DND-41 (cell line): ENCODE measurements around the gene USP10.
A peak's percentile ranks its signal among the peaks of the same experiment; 100 is the strongest.

Experiments used
- ATAC-seq: fragments of 200-7000 bp; cut with Tn5 transposase; 3 replicates; pipeline ENCODE4 v1.9.1; 2021; ENCODE audit warnings: low read depth; ENCODE audit not compliant: insufficient read depth
- DNase-seq: peaks from one replicate; pipeline ENCODE4 v3.0.0-alpha.2; 2020
- H2AFZ ChIP-seq: 2 replicates; pipeline ENCODE4 v1.6.0; 2012; ENCODE audit warnings: low read depth, low read length
- H3K27ac ChIP-seq: 2 replicates; pipeline ENCODE4 v1.5.1; 2012; ENCODE audit warnings: low read length, inconsistent platforms
- H3K27me3 ChIP-seq: fragments of 200-600 bp; sonication (generic); 2 replicates; pipeline ENCODE4 v1.6.0; 2012; ENCODE audit warnings: low read length, mild to moderate bottlenecking, inconsistent platforms; ENCODE audit not compliant: insufficient read depth, poor library complexity
- H3K36me3 ChIP-seq: 2 replicates; pipeline ENCODE4 v1.5.1; 2012; ENCODE audit warnings: low read length, inconsistent platforms; ENCODE audit not compliant: insufficient read depth
- H3K4me1 ChIP-seq: 2 replicates; pipeline ENCODE4 v1.5.1; 2012; ENCODE audit warnings: mild to moderate bottlenecking, low read length; ENCODE audit not compliant: insufficient read depth
- H3K4me2 ChIP-seq: 2 replicates; pipeline ENCODE4 v1.6.0; 2012; ENCODE audit warnings: mild to moderate bottlenecking, moderate library complexity, low read length, inconsistent platforms; ENCODE audit not compliant: insufficient read depth
- H3K4me3 ChIP-seq, 2 experiments: fragments of 200-600 bp in 1 of 2; shearing (Covaris generic) in 1 of 2; 2 replicates each; pipeline ENCODE4 v1.5.1; 2012 to 2016; ENCODE audit warnings: inconsistent platforms in 2 of 2, low read length in 2 of 2, mild to moderate bottlenecking in 2 of 2, low read depth in 1 of 2, moderate library complexity in 1 of 2
- H3K79me2 ChIP-seq: 2 replicates; pipeline ENCODE4 v1.6.0; 2012; ENCODE audit warnings: low read length, inconsistent platforms; ENCODE audit not compliant: insufficient read depth
- H3K9ac ChIP-seq: 2 replicates; pipeline ENCODE4 v1.6.0; 2012; ENCODE audit warnings: low read depth, mild to moderate bottlenecking, inconsistent platforms, low read length, moderate library complexity
- H3K9me3 ChIP-seq: 2 replicates; pipeline ENCODE4 v1.5.1; 2012; ENCODE audit warnings: low read length, moderate library complexity, mild to moderate bottlenecking, inconsistent platforms; ENCODE audit not compliant: insufficient read depth, severe bottlenecking
- H4K20me1 ChIP-seq: 2 replicates; pipeline ENCODE4 v1.6.0; 2012; ENCODE audit warnings: low read length; ENCODE audit not compliant: insufficient read depth
- CTCF ChIP-seq: IDR thresholded peaks from 2 replicates; pipeline ENCODE4 v1.5.1; 2012; ENCODE audit warnings: borderline replicate concordance, low read length, moderate library complexity, mild to moderate bottlenecking; ENCODE audit not compliant: poor library complexity, severe bottlenecking; ENCODE audit errors: extremely low read depth
- EZH2 ChIP-seq: IDR thresholded peaks from 3 replicates; pipeline ENCODE4 v1.6.1; 2012; ENCODE audit warnings: borderline replicate concordance, low read depth, mild to moderate bottlenecking, moderate library complexity, low read length, inconsistent platforms; ENCODE audit not compliant: severe bottlenecking

Gene USP10

DNA sequence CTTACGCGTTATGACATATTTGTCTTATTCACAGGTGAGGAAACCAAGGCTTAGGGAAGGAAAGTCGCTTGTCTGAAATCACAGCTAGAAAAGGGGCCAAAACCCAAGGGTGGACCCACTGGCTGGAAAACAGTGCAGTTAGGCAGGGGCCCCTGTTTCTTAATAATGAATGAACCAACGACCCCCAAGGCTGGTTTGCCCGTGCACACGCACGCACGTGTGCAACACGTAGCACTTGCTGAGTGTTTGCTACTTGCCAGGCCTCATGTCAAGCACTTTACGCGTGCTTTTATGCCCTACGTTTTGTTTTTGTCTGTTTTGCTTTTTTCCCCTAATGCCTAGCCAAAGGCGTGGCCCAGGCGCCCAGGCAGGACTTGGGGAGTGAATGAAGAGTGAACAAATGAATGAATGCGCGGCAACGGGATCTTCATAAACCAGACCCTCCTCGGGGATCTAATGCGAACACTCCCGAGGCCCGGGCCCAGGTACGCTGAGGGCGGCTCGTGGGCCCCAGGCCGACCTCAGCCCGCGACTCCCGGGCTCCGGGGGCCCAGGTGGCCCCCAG is 571 bp upstream of the USP10 start:
- DNase-seq (no peak), ATAC-seq (no peak; the same call in 2 of the 3 replicates)
- Histone ChIP-seq H3K4me2 (peak overlapping the region; percentile 74), H3K27ac (peak overlapping the region; percentile 17; the same call in 1 of the 2 replicates), H3K4me1 (peaks cover 37% of the 10 kb centered on the region), H3K36me3 (no peaks in the 10 kb centered on the region; the same call in 1 of the 2 replicates), H3K9ac (peak overlapping the region; percentile 87), H3K27me3 (no peaks in the 10 kb centered on the region), H3K79me2 (peaks cover 44% of the 10 kb centered on the region), H3K9me3 (no peaks in the 10 kb centered on the region), H2AFZ (peak overlapping the region; percentile 81), H4K20me1 (peaks cover 28% of the 10 kb centered on the region), H3K4me3 (peak overlapping the region; percentile 60 to 67)
- TF ChIP-seq EZH2 (no peak), CTCF (no peak)

DNA sequence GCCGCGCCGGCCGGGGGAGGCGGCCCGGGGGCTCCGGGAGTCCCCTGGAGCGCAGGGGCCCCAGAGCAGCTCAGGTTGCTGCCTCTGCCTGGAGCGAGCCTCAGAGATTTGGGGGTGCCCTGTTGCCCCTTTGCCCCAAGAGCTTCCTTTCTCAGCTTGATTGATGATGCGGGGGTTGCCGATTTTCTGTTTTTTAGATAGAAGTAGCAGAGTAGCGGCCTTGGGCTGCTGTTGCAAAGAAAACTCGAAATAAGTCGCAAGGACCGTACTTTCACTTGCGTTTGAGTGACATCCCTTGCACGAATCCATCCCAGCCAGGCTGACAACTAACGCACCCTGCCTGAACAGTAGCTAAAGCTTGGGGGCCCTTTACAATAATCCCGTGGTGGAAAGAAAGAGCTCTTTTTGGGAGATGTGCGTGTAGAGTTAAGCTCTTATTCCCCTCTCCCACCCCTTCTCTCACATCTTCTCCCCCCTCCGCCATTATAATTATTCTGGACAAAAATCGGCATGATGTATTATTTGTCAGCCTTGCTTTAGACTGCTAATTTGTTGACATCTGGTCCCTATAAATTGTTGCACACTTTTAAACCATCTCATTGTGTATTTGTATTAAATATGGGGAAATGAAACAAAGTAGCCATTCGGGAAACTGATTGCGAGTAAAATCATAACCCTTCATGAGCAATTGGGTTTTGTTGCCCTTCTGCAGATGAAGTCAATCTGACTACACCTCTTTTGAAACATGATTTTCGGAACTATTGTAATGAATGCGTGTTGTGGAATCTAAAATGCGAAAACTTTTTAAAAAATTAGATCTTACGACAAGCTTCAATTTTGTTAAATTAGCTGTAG is 873 bp downstream of the USP10 start:
- H3K9me3 ChIP-seq = no peaks in the 10 kb centered on the region
- peak; percentile 60 for DNase-seq
- peaks cover 58% of the 10 kb centered on the region for H3K79me2 ChIP-seq
- ATAC-seq = peak; percentile 70
- H3K4me1 ChIP-seq = peaks cover 43% of the 10 kb centered on the region
- H3K36me3 ChIP-seq = peaks cover 4% of the 10 kb centered on the region
- peak overlapping the region; percentile 55 to 67 for H3K4me3 ChIP-seq
- H3K27ac ChIP-seq = peak overlapping the region; percentile 61
- H3K4me2 ChIP-seq = peak overlapping the region; percentile 74
- TF ChIP-seq CTCF (no peak), EZH2 (no peak)
- peak overlapping the region; percentile 87 for H3K9ac ChIP-seq
- H2AFZ ChIP-seq = peak overlapping the region; percentile 73
- no peaks in the 10 kb centered on the region for H3K27me3 ChIP-seq
- H4K20me1 ChIP-seq = peaks cover 41% of the 10 kb centered on the region

DNA sequence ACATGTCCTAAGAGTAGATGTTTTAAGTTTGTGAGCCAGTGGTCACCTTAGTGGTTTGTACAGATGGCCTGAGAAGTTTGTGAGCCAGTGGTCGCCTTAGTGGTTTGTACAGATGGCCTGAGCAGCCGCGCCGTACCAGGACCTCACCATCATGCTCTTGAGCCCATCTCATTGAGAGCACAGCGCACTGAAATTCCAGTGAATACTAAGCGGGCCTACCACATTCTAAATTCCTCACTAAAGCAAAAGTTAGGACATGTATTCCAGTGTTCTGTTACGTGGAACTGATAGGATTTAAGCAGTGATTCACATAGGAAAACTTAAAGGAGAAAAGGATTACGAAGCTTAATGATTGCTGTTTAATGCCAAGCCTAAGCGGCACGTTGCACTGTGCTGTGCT is 3.9 kb downstream of the USP10 start:
- no peak overlapping the region for H2AFZ ChIP-seq
- peak overlapping the region; percentile 14; the same call in 1 of the 2 replicates for H3K4me2 ChIP-seq
- no peaks in the 10 kb centered on the region for H3K27me3 ChIP-seq
- TF ChIP-seq CTCF (no peak), EZH2 (no peak)
- H3K9ac ChIP-seq = no peak overlapping the region
- ATAC-seq (no peak), DNase-seq (no peak)
- peaks cover 86% of the 10 kb centered on the region for H3K79me2 ChIP-seq
- H3K9me3 ChIP-seq = no peaks in the 10 kb centered on the region
- H3K4me1 ChIP-seq = peaks cover 42% of the 10 kb centered on the region
- peaks cover 4% of the 10 kb centered on the region for H3K36me3 ChIP-seq
- H4K20me1 ChIP-seq = peaks cover 65% of the 10 kb centered on the region
- no peak overlapping the region for H3K4me3 ChIP-seq
- no peak overlapping the region for H3K27ac ChIP-seq
